Measurements from ENCODE around the gene OR2J3. TPM values are rescaled to one million over a fixed set of nuclear protein-coding genes. Genes with fewer than 3 reads are reported as not detected.

OR2J3 gene
- total RNA-seq, 1 experiment from 2014 or later = not detected

- no peaks in the 10 kb centered on the region for H3K9me3 Mint-ChIP-seq
- no peaks in the 10 kb centered on the region for H3K4me1 Mint-ChIP-seq
- ATAC-seq = no peak
- ChIA-PET POLR2A (no interaction called here), CTCF (no interaction called here)
- no peak for DNase-seq (ENCODE audit: low spot score)
- H3K4me3 Mint-ChIP-seq = no peak overlapping the region
- no peaks in the 10 kb centered on the region for H3K36me3 Mint-ChIP-seq
- no peak for TF ChIP-seq ZNF532 (CRISPR knock-in tag; IDR thresholded peaks at IDR 0.05; ENCODE audit: borderline replicate concordance)
- TF ChIP-seq, protein P1, sequence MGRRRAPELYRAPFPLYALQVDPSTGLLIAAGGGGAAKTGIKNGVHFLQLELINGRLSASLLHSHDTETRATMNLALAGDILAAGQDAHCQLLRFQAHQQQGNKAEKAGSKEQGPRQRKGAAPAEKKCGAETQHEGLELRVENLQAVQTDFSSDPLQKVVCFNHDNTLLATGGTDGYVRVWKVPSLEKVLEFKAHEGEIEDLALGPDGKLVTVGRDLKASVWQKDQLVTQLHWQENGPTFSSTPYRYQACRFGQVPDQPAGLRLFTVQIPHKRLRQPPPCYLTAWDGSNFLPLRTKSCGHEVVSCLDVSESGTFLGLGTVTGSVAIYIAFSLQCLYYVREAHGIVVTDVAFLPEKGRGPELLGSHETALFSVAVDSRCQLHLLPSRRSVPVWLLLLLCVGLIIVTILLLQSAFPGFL (CRISPR knock-in tag; IDR thresholded peaks at IDR 0.05; ENCODE audit: borderline replicate concordance) = no peak
- H3K27me3 Mint-ChIP-seq (ENCODE audit: low read depth) = peaks cover 12% of the 10 kb centered on the region
- H3K27ac Mint-ChIP-seq = no peak overlapping the region
These were observed 21.6 kb downstream of the OR2J3 start for GRCh38 chr6:29129326-29130012.

- ChIA-PET POLR2A (no interaction called here), CTCF (no interaction called here)
- Mint-ChIP-seq H3K9me3 (no peaks in the 10 kb centered on the region), H3K4me1 (no peaks in the 10 kb centered on the region), H3K27me3 (ENCODE audit: low read depth) (peaks cover 12% of the 10 kb centered on the region), H3K27ac (no peak overlapping the region), H3K4me3 (no peak overlapping the region), H3K36me3 (no peaks in the 10 kb centered on the region)
- DNase-seq (ENCODE audit: low spot score) (no peak), ATAC-seq (no peak)
- TF ChIP-seq NR1H2 (CRISPR knock-in tag; IDR thresholded peaks at IDR 0.05) (no peak), GRHL2 (CRISPR knock-in tag; IDR thresholded peaks at IDR 0.05; ENCODE audit: insufficient replicate concordance, severe bottlenecking) (no peak), NFATC4 (CRISPR knock-in tag; IDR thresholded peaks at IDR 0.05) (no peak), CREM (CRISPR knock-in tag; IDR thresholded peaks at IDR 0.05) (no peak), MXD4 (CRISPR knock-in tag; IDR thresholded peaks at IDR 0.05; ENCODE audit: borderline replicate concordance) (no peak), CBFB (CRISPR knock-in tag; IDR thresholded peaks at IDR 0.05; ENCODE audit: low read depth) (no peak), ZNF317 (CRISPR knock-in tag; IDR thresholded peaks at IDR 0.05; ENCODE audit: borderline replicate concordance, low read depth) (no peak), ZSCAN18 (CRISPR knock-in tag; IDR thresholded peaks at IDR 0.05) (no peak), SP1 (CRISPR knock-in tag; conservative IDR thresholded peaks at IDR 0.05) (no peak), USF2 (CRISPR knock-in tag; IDR thresholded peaks at IDR 0.05) (no peak), NR2C2 (CRISPR knock-in tag; IDR thresholded peaks at IDR 0.05) (no peak), ZNF512 (CRISPR knock-in tag; IDR thresholded peaks at IDR 0.05; ENCODE audit: borderline replicate concordance) (no peak), E2F5 (CRISPR knock-in tag; IDR thresholded peaks at IDR 0.05) (no peak)
- TF ChIP-seq, protein P1 (CRISPR knock-in tag; IDR thresholded peaks at IDR 0.05; ENCODE audit: borderline replicate concordance) = no peak
- TF ChIP-seq, protein P2, sequence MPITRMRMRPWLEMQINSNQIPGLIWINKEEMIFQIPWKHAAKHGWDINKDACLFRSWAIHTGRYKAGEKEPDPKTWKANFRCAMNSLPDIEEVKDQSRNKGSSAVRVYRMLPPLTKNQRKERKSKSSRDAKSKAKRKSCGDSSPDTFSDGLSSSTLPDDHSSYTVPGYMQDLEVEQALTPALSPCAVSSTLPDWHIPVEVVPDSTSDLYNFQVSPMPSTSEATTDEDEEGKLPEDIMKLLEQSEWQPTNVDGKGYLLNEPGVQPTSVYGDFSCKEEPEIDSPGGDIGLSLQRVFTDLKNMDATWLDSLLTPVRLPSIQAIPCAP (CRISPR knock-in tag; IDR thresholded peaks at IDR 0.05) = no peak
- TF ChIP-seq, protein P3, sequence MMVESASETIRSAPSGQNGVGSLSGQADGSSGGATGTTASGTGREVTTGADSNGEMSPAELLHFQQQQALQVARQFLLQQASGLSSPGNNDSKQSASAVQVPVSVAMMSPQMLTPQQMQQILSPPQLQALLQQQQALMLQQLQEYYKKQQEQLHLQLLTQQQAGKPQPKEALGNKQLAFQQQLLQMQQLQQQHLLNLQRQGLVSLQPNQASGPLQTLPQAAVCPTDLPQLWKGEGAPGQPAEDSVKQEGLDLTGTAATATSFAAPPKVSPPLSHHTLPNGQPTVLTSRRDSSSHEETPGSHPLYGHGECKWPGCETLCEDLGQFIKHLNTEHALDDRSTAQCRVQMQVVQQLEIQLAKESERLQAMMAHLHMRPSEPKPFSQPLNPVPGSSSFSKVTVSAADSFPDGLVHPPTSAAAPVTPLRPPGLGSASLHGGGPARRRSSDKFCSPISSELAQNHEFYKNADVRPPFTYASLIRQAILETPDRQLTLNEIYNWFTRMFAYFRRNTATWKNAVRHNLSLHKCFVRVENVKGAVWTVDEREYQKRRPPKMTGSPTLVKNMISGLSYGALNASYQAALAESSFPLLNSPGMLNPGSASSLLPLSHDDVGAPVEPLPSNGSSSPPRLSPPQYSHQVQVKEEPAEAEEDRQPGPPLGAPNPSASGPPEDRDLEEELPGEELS (CRISPR knock-in tag; IDR thresholded peaks at IDR 0.05) = no peak
These were observed 22.8 kb downstream of the OR2J3 start for GRCh38 chr6:29130644-29131043.
